GM12874 (cell line): Measurements from ENCODE around the gene EPHB1.

ENCODE experiments used
- CTCF ChIP-seq: IDR thresholded peaks from 2 replicates; pipeline ENCODE4 v1.5.1; 2011; ENCODE audit warnings: low read depth, mild to moderate bottlenecking, control low read depth, low read length, moderate library complexity; ENCODE audit not compliant: insufficient read depth

Gene EPHB1

DNA sequence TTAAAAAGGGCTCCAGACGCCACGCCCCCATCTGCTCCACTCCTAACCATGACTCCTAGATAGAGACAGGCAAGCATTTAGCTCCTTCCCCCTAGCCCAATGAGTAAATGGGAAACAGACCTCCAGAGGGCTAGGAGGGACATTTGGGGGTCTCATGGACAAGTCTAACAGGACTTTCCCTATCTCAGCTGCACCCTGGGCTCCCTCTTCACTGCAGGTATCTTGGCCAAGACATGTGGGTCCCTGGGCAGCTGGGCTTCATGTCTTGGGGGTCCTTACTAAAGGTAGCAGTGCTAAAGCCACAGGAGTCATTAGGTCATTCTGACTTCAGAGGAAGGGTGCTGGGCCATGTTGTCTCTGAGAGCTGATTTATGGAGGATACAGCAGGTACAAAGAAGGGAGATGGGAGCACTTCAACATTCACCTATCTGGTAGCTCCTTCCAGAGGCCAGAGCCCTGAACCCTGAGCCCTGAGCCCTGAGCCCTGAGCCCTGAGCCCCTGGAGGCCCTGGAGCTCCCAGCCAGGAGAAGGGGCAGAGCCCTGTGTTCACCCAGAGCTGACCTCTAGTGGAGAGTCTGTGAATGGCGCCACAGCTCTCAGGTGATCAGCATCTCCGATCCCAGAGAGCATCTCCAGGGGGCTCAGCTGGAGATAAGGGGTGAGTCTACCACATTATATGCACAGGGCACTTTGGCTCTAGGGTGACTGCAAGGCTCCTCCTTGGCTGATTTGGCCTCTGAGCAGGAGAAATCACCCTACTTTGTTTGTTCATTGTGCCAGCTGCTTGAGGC is 40.1 kb upstream of the EPHB1 start:
- peak; percentile 82 for TF ChIP-seq CTCF

- TF ChIP-seq CTCF, result no peak
Observed at GRCh38 chr3:134755821-134756220, 39.2 kb upstream of the EPHB1 start.

DNA sequence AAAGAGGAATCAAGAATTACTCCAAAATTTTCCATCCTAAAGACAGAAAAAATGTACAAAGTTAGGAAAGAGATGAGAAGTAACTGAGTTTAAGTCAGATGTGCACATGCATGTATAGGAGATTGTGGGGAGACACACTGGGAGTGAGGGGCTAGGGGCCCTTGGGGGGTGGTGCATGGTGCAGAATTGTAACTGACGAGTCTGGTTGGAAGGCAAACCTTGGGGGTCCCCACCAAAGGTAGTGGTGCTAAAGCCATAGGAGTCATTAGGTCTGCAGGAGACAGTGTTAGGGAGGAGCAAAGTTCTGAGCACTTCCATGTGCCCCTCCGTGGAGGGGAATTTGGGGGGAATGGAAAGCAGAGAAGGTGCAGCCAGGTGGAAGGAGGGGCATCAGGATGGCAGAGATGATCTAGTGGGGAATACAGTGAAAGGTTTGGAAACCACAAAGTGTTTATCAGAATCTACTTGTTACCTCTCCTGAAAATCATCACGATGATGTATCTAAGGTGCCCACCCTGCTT is 37.5 kb upstream of the EPHB1 start:
- TF ChIP-seq CTCF, result no peak

DNA sequence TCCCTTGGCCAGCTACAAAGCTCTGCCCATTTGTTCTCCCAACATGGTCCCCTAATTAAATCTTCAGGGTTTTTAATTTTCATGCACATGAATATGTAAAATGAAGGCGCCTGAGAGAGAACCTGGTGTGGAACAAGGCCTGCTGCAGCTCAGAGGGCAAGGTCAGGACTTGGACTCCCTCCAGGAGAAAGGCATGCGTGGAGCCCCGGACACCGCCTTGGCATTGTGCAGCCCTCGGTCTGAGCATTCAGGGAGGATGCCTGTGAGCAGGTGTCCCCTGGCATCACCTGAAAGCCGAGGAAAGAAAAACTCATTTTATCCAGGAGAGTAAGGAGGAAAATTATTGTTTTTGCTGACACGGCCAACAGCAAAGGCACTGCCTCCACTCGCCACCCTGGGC is 33.8 kb upstream of the EPHB1 start:
- no peak for TF ChIP-seq CTCF

- TF ChIP-seq CTCF, result no peak
Observed at GRCh38 chr3:134762016-134762415, 33.0 kb upstream of the EPHB1 start.

DNA sequence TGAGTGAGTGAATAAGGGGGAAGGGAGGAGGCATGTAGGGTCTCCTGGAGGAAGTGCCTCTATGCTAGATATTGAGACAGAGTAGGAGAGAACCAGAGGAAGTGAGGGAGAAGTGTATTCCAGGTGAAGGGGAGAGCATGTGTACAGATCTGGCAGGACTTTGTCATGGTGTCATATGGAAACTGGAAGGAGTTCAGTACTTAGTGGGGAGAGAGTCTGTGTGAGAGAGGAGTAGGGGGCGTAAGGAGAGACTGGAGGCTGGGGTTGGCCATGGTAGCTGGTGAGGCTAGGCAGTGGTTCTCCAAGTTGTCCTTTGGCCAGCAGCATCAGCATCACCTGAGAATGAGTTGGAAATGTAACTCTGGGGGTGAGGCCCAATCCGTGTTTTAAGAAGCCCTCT is 29.6 kb upstream of the EPHB1 start:
- no peak for TF ChIP-seq CTCF

- TF ChIP-seq CTCF, result no peak
Observed at GRCh38 chr3:134766290-134766689, 28.8 kb upstream of the EPHB1 start.
